ENCODE results near the gene PDE11A.

The PDE11A gene

DNA sequence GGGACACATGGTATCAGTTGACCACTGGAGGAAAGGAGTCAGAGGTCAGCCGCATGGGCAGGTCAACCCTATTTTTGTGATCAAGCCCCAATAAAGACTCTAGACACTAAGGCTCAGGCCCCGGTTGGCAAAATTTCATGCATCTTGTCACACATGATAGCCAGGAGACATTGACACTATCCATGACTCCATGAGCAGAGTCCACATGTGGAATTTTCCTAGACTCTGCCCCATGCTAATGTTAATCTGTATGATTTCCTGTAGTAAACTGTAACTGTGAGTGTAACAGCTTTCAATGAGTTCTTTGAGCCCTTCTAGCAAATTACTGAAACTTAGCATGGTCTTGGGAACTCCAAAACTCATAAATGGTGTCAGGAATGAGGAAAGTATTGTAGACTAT is 192.3 kb downstream of the PDE11A start:
- H3K4me3 ChIP-seq (ENCODE audit: low read depth, low read length) = no peak overlapping the region
- no peak for DNase-seq (ENCODE audit: low read depth)
- TF ChIP-seq, protein P1, sequence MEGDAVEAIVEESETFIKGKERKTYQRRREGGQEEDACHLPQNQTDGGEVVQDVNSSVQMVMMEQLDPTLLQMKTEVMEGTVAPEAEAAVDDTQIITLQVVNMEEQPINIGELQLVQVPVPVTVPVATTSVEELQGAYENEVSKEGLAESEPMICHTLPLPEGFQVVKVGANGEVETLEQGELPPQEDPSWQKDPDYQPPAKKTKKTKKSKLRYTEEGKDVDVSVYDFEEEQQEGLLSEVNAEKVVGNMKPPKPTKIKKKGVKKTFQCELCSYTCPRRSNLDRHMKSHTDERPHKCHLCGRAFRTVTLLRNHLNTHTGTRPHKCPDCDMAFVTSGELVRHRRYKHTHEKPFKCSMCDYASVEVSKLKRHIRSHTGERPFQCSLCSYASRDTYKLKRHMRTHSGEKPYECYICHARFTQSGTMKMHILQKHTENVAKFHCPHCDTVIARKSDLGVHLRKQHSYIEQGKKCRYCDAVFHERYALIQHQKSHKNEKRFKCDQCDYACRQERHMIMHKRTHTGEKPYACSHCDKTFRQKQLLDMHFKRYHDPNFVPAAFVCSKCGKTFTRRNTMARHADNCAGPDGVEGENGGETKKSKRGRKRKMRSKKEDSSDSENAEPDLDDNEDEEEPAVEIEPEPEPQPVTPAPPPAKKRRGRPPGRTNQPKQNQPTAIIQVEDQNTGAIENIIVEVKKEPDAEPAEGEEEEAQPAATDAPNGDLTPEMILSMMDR (conservative IDR thresholded peaks at IDR 0.05; ENCODE audit: low read depth, low read length) = no peak

GRCh38 chr2:177876950-177877349 is 195.6 kb downstream of the PDE11A start:
- TF ChIP-seq, protein P1 (conservative IDR thresholded peaks at IDR 0.05; ENCODE audit: low read depth, low read length) = no peak
- DNase-seq (ENCODE audit: low read depth) = no peak
- H3K4me3 ChIP-seq (ENCODE audit: low read depth, low read length) = no peak overlapping the region

GRCh38 chr2:177874686-177875085 is 197.9 kb downstream of the PDE11A start:
- DNase-seq (ENCODE audit: low read depth) = no peak
- TF ChIP-seq, protein P1 (conservative IDR thresholded peaks at IDR 0.05; ENCODE audit: low read depth, low read length) = no peak
- H3K4me3 ChIP-seq (ENCODE audit: low read depth, low read length) = no peak overlapping the region

DNA sequence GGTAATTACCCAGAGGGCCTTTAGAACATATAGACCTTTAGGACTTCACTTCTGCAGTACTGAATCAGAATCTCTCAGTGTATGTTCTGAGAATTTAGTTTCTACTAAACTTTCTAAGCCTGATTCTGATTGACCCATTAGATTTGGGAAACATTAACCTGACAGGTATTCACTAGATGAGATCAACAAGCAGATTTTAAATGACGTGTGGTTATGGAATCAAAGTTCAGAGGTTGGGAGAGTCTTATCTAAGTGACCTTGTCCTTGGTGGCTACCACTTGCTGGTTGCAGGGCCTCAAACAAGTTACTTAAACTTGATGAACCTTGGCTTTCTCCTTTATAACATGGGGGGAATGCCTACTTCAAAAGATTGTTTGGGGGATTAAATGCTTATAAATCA is 198.7 kb downstream of the PDE11A start:
- TF ChIP-seq, protein P1 (conservative IDR thresholded peaks at IDR 0.05; ENCODE audit: low read depth, low read length) = no peak
- no peak for DNase-seq (ENCODE audit: low read depth)
- H3K4me3 ChIP-seq (ENCODE audit: low read depth, low read length) = no peak overlapping the region

DNA sequence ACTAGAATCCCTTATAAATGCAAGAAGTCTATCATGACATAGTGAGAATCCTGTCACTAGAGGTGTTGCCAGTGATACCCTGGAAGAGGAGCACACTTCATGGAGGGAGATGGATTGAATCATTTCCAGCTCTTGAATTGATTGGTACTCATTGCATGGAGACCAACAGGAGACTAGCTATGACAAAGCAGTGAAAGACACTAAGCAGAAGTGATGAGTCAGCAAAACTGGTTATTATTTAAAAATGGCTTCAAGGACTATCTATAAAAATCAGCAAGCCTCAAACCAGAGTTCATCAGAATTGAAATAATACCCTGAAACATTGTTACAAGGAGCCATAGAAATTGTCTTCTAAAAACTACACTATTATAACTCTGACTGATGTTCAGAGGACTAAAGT is 200.3 kb downstream of the PDE11A start:
- TF ChIP-seq, protein P1 (conservative IDR thresholded peaks at IDR 0.05; ENCODE audit: low read depth, low read length) = no peak
- no peak overlapping the region for H3K4me3 ChIP-seq (ENCODE audit: low read depth, low read length)
- no peak for DNase-seq (ENCODE audit: low read depth)

DNA sequence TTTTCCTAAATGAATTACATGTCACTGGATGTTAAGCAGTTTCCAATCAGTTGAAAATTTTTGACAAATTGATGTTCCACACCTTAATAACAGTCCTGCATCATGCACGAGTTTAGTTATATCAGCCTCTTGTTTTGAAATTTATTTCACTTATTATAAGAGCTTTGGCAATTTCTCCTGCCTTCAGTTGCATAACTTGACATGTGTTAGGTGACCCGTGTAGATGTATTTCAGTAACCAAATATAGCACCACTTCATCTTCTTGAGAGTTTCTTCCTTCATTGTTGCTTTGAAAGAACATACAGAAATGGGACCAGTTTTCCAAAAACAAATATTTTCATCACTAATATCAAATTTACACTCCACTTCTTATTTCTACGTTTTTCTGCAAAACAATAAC is 202.7 kb downstream of the PDE11A start:
- TF ChIP-seq, protein P1 (conservative IDR thresholded peaks at IDR 0.05; ENCODE audit: low read depth, low read length) = no peak
- DNase-seq (ENCODE audit: low read depth) = no peak
- no peak overlapping the region for H3K4me3 ChIP-seq (ENCODE audit: low read depth, low read length)

DNA sequence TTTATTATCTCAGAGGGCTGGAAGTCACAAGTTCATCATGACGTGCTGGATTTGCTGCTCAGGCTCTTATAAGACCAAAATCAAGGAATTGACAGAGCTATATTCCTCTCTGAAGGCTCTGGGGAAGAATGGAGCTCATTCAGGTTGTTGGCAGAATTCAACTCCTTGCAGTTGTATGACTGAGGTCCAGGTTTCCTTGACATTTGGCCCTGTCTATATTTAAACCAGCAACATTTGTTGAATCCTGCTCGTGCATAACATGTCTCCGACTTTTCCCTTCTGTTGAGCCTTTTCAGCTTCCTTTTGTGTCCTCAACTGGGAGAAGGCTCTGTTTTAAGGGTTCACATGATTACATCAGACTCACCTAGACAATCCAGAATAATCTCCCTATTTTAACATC is 203.4 kb downstream of the PDE11A start:
- DNase-seq (ENCODE audit: low read depth) = no peak
- TF ChIP-seq, protein P1 (conservative IDR thresholded peaks at IDR 0.05; ENCODE audit: low read depth, low read length) = no peak
- no peak overlapping the region for H3K4me3 ChIP-seq (ENCODE audit: low read depth, low read length)

All from choroid plexus epithelial cell (primary cell).